ENCODE results near the gene ST14. TPM values are rescaled to one million over a fixed set of nuclear protein-coding genes. Genes with fewer than 3 reads are reported as not detected.

ST14 gene
- total and polyA plus RNA-seq, 12 donors, result 0.30 to 5.7 (median 0.67) TPM

- ATAC-seq (peak; percentile 77 to 87 (median 82)), DNase-seq (peak; percentile 41 to 74)
- no peak overlapping the region for H3K27ac ChIP-seq
- H3K27me3 ChIP-seq, result peaks cover 0 to 8% (median 0%) of the 10 kb centered on the region in 7 donors
- peak overlapping the region in 1 of 10 donors; percentile 9 for H3K4me3 ChIP-seq
- intact Hi-C loops (cut with DNase I), result loop anchor here (2.0 to 10.0 kb wide), 13 partner anchors 171 to 691 kb away; partner anchors contain the start of gene ADAMTS8 (in 5 of the 10)
- peak; percentile 88 to 98 (median 97) for TF ChIP-seq CTCF (IDR thresholded peaks at IDR 0.05)
- H3K9me3 ChIP-seq, result no peaks in the 10 kb centered on the region
- H3K36me3 ChIP-seq, result peaks cover 0 to 3% (median 0%) of the 10 kb centered on the region in 9 donors
- 37 to 39% methylated on average over 28 of the region's 28 CpGs for WGBS, 2 donors
- H3K4me1 ChIP-seq, result peaks cover 0 to 10% (median 5%) of the 10 kb centered on the region in 9 donors
These were observed 53.8 kb downstream of the ST14 start for GRCh38 chr11:130213143-130213978.

GRCh38 chr11:130213979-130214281, 54.3 kb downstream of the ST14 start:
- no peak for TF ChIP-seq CTCF (IDR thresholded peaks at IDR 0.05)
- Histone ChIP-seq H3K9me3 (no peaks in the 10 kb centered on the region), H3K4me1 (peaks cover 0 to 10% (median 5%) of the 10 kb centered on the region in 9 donors), H3K4me3 (no peak overlapping the region), H3K27ac (no peak overlapping the region), H3K36me3 (no peaks in the 10 kb centered on the region), H3K27me3 (peaks cover 0 to 8% (median 0%) of the 10 kb centered on the region in 7 donors)
- intact Hi-C loops (cut with DNase I), result loop anchor here (2.0 to 10.0 kb wide), 13 partner anchors 171 to 691 kb away; partner anchors contain the start of gene ADAMTS8 (in 5 of the 10)
- WGBS, 2 donors, result 94 to 98% methylated on average over 9 of the region's 9 CpGs
- ATAC-seq, result no peak
- DNase-seq, result no peak

GRCh38 chr11:130214861-130215530, 55.4 kb downstream of the ST14 start:
- no peak for DNase-seq
- WGBS, 2 donors, result 68 to 72% methylated on average over 6 of the region's 6 CpGs
- H3K27ac ChIP-seq, result no peak overlapping the region

More at GRCh38 chr11:130214861-130215530, 55.4 kb downstream of the ST14 start:
- no peak overlapping the region for H3K4me3 ChIP-seq
- H3K4me1 ChIP-seq, result peaks cover 0 to 10% (median 5%) of the 10 kb centered on the region in 9 donors
- intact Hi-C loops (cut with DNase I), result loop anchor here (5.0 to 10.0 kb wide), 10 partner anchors 170 to 690 kb away; partner anchors contain the start of gene ADAMTS8 (in 3 of the 10)
- no peaks in the 10 kb centered on the region for H3K36me3 ChIP-seq
- H3K9me3 ChIP-seq, result no peaks in the 10 kb centered on the region
- no peak for TF ChIP-seq CTCF (IDR thresholded peaks at IDR 0.05)
- no peak for ATAC-seq
- H3K27me3 ChIP-seq, result peaks cover 0 to 8% (median 0%) of the 10 kb centered on the region in 7 donors

All from heart right ventricle (tissue), 16 donors.